ENCODE measurements around the gene TEAD4. TPM values are rescaled to one million over a fixed set of nuclear protein-coding genes. Genes with fewer than 3 reads are reported as not detected.

TEAD4 gene
- total and polyA plus RNA-seq, 12 donors = 4.7 to 45.6 (median 11.4) TPM

- Histone ChIP-seq H3K9me3 (no peaks in the 10 kb centered on the region), H3K27me3 (no peaks in the 10 kb centered on the region), H3K4me1 (peaks cover 3 to 32% (median 22%) of the 10 kb centered on the region in 9 donors), H3K27ac (no peak overlapping the region), H3K4me3 (no peak overlapping the region), H3K36me3 (peaks cover 0 to 16% (median 0%) of the 10 kb centered on the region in 9 donors)
- no peak for TF ChIP-seq CTCF (IDR thresholded peaks at IDR 0.05)
- ATAC-seq (no peak), DNase-seq (no peak)
- WGBS, 2 donors = 84 to 94% methylated on average over 5 of the region's 5 CpGs
- intact Hi-C loops (cut with DNase I) = no loop called here
Observed at GRCh38 chr12:3002646-3003045, 43.4 kb downstream of the TEAD4 start.

- intact Hi-C loops (cut with DNase I) = no loop called here
- Histone ChIP-seq H3K9me3 (no peaks in the 10 kb centered on the region), H3K36me3 (peaks cover 0 to 20% (median 0%) of the 10 kb centered on the region in 9 donors), H3K4me3 (no peak overlapping the region), H3K4me1 (peaks cover 3 to 27% (median 20%) of the 10 kb centered on the region in 9 donors), H3K27me3 (no peaks in the 10 kb centered on the region), H3K27ac (no peak overlapping the region)
- ATAC-seq (no peak), DNase-seq (no peak)
- WGBS, 2 donors = 87 to 89% methylated on average over 15 of the region's 15 CpGs
- TF ChIP-seq CTCF (IDR thresholded peaks at IDR 0.05) = no peak
Observed at GRCh38 chr12:3003357-3003992, 44.3 kb downstream of the TEAD4 start.

- no peak overlapping the region for H3K27ac ChIP-seq
- peak in 6 of 8 donors; percentile 25 to 75 (median 58) for ATAC-seq
- WGBS, 2 donors = 55% methylated on average over 15 of the region's 15 CpGs
Observed at GRCh38 chr12:3004655-3005565, 45.7 kb downstream of the TEAD4 start.

More at GRCh38 chr12:3004655-3005565, 45.7 kb downstream of the TEAD4 start:
- intact Hi-C loops (cut with DNase I) = no loop called here
- no peak overlapping the region for H3K4me3 ChIP-seq
- H3K4me1 ChIP-seq = peaks cover 0 to 13% (median 9%) of the 10 kb centered on the region in 9 donors
- no peaks in the 10 kb centered on the region for H3K9me3 ChIP-seq
- DNase-seq = no peak
- peaks cover 0 to 20% (median 0%) of the 10 kb centered on the region in 9 donors for H3K36me3 ChIP-seq
- peak in 7 of 9 donors; percentile 17 to 46 (median 29) for TF ChIP-seq CTCF (IDR thresholded peaks at IDR 0.05)
- H3K27me3 ChIP-seq = no peaks in the 10 kb centered on the region

Measured in heart right ventricle (tissue), 16 donors.